NCI-H2227 (cell line): ENCODE results near the gene SYVN1.
"Not testable (repeated sequence)": the region's sequence is repeated elsewhere in the genome, so short reads cannot be mapped to it uniquely, and the experiment has no call there.

ENCODE experiments used
- DNase-seq: peaks from one replicate; lab custom pipeline; 2025; ENCODE audit not compliant: unreplicated experiment; lab: John Stamatoyannopoulos, UW

SYVN1 gene

DNA sequence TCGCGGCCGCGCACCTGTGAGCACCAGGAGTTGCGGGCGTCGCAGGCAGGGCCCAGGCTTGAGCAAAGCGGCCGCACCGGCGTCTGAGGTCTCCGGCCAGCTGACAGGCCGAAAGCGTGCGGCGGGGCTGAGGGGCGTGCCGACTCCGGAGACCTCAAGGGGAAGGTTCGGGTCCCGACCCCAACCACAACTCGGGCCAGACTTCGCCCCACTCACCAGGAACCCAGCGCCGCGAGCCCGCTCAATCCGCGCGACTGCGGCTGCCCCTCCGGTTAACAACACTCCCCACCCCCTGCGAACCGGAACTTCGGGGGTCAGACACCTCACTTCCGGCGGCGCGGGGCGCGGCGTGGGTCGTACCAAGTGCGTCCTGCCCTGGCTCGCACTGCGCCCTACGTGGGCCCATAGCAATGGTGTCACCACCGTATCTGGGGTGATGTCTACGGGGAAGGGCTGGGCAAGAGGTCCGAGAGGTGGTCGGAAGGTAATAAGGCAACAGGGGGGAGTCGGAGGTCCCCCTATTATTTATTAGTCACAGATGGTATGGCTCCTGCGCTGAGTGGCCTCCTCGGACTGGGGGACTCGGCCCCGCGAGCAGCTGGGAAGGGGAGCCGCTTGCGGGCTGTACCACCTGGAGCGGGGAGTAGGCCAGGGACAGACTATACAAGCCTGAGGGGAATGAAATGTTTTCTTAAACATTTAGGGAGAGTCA lies at the start of gene SYVN1:
SYVN1 (minus strand) TSS at position 280 of the 712 bp plus-strand sequence. CDS start 918 bp downstream, outside the sequence.
- DNase-seq: peak; percentile 92

DNA sequence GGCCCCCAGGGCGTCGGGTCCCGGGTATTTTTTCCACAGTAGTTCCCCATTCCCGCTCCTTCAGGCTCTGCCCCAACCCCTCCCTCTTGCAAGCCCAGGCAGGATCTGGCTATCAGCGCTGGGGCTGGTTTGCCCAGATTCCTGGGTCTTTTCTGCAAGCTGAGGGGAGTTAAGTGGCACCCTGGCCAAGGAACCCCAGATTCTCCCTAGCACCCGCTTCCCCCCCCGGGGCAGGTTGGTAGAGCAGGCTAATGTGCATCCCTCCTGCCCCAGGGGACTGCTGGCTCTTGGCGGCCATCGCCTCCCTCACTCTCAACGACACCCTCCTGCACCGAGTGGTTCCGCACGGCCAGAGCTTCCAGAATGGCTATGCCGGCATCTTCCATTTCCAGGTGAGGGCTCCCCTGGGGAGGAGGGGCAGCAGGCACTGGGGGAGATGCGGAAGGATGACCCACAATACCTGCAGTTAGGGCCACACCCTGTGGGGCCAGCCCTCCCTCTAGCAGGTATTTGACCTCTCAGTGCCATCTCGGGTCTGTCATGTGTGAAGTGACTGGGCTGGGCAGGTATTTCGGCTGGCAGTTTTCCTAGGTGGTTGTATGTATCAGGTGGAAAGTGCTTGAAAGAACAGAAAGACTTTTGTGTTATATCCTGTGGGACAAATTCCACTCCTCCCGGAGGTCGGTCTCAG lies 49.0 kb upstream of the SYVN1 start:
- DNase-seq: no peak

DNA sequence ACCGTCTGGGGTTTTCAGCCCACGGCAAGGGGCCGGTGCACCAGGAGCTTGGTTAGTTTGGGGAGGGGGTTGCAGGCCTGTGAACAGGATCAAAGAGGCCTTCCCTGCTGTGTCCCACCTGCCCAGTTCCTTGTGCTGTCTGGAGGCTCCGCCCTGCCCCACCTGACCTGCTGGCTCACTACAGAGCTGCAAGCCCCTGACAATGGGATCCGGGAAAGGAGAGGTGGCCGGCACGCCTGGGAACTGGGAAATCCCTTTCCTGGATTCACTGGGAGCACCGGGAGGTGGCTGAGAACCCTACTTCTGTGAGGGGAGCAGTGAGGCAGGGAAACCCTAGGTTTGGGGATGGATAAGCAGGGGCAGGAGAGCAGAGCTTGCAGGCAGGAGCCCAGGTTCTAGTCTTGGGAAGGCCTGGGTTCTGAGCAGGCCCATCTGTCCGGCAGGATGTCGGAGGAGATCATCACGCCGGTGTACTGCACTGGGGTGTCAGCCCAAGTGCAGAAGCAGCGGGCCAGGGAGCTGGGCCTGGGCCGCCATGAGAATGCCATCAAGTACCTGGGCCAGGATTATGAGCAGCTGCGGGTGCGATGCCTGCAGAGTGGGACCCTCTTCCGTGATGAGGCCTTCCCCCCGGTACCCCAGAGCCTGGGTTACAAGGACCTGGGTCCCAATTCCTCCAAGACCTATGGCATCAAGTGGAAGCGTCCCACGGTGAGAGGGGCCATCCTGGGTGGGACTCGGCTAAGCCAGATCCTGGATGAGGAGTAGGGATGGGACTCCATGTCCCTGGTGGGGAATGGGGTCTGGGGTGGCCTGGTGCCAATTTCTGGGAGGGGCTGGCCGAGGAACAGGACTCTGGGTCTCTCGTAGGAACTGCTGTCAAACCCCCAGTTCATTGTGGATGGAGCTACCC lies 48.2 kb upstream of the SYVN1 start:
- peak; percentile 51 for DNase-seq

DNA sequence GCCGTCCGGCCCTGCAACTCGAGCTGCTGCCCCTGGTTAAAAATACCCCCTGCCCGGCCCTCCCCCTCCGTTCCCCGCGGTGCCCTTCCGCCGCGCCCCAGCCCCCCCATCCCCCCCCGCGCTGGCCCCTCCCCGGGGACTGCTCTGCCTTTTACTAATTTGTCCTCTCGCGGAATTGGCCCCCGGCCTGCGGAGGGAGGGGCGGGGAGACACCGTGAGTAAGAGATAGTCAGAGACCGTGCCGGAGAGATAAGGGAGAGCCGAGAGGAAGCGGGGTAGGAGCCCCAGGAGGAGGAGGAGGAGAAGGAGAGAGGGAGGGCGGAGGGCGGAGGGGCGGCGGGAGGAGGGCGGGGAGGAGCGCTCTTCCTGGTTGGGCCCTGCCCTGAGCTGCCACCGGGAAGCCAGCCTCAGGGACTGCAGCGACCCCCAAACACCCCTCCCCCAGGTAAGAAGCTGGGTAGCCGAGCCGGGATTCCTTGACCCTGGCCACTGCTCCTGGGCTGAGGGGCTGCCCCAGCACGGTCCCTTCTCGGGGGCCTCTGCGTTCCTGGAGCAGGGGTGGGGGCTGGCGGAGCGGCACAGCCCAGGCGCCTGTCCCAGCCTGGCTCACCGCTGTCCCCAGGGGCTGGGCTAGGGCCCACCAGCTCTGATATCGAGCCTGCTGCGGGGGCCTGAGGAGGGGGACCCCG lies 47.4 kb upstream of the SYVN1 start, which contains the start of gene CAPN1:
CAPN1 (plus strand) TSS at position 360 of the 689 bp plus-strand sequence. CDS start 774 bp downstream, outside the sequence.
- DNase-seq: peak; percentile 68

DNA sequence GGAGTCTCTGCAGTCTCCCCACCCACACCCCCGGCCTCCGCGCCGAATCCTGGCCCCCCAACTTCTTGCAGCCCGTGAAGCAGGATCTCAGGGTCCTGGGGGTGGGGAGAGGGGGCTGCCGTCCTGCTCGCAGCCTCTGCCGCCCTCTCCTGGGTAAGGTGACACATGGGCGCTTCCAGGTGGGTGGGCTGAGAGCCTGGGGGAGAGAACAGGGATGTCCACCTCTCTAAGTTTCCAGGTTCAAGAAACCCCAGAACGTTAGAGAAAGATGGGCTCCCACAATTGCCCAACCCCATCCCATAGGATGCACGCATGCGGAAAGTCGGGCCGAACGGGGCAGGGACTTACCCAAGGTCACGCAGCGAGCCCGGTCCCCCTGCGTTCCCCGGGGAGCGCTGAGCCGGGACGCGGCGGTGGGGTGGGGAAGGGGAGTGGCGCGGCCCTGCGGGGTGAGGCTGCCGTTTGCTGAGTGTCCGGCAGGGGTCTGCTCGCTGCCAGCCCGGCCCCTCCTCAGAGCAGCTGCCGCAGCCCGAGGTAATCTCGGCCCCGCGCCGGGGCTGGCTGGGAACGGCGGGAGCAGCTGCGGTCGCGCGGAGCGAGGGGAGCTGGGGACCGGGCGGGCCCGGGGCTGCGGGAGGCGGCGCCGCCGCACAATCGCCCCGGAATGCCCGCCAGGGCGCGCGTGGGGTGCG lies 46.7 kb upstream of the SYVN1 start:
- DNase-seq: peak; percentile 89

DNA sequence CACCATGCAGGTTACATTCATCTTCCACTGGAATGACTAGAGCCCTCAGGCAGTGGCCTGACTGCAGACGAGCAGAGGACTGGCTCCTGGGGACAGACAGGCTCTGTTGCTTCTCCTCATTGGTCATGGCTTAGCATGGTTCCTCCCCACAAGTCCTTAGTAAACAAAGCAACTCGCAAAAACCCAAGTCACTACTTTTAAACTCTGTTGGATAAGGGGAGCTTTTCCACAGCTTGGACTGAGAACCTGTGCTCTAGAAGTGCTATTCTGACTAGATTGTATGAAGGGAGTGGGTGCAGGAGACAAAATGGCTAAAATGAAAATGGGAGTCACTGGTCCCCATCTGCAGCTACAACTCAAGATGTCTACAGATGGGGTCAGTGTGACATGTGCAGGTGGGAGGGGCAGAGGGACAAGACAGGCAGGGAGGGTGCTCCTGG lies 40.3 kb upstream of the SYVN1 start:
- DNase-seq: not testable (repeated sequence)

DNA sequence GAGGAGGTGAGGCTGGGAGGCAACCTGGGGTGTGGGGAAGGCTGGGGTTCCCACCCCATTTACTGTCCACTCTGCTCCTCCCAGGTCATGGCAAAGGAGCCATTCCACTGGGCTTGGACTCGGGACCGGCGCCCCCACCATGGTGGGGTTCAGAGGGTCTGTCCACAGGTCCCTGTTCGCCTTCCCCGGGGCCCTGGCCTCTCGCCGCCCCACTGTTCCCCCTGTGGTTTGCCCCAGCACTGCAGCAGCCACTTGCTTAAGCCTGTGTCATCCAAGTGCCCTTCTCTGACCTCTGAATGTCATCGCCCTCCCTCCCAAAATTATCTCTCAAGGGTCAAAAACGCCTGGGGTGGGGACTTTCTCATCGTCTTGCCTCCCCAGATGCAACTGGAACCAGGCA lies 38.3 kb upstream of the SYVN1 start:
- DNase-seq: no peak

DNA sequence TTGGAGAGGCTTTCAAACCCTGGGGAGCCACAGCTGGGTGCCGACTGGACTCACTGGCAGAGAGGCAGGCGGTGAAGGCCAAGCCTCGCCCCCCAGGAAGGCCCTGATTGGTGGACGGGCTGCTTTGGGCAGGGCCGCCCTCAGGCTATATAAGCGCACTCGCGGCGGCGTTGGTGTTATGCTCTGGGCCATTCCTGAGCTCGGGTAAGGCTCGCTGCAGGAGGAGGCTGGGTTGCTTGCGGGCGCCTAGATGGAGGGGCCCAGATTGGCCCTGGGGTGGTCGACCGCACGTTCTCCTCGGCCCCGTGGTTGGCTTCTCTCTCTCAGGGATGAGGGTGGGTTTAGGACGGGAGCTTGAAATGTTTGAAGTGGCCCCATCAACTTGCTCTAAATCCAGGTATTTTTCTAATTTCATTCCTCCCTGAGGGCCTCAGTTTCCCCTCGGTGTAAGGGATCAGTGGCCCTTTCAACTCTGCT lies 35.8 kb upstream of the SYVN1 start, which contains the start of gene SPDYC:
SPDYC (plus strand) TSS at position 176 of the 477 bp plus-strand sequence. CDS start 1,125 bp downstream, outside the sequence.
- DNase-seq: no peak

DNA sequence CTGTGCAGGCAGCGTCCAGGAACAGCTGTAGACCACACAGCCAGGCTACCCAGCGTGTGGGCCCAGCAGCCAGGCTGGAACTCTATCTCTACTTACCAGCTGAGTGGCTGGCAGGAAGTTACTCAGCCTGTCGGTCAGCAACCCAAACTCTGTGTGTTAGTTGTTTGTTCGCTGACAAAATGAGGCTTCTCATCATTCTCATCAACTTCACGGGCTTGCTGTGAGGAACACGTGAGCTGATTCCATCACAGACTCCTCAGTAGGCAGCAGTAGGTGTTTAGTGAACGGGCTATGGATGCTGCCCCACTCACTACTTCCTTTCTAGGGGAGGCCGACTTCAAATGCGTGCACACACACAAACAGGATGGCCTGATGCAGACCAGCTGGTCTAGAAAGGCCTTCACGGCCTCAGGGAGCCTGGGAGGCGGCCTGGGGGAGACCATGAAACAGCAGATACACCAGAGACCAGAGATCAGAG lies 34.9 kb upstream of the SYVN1 start:
- no peak for DNase-seq

DNA sequence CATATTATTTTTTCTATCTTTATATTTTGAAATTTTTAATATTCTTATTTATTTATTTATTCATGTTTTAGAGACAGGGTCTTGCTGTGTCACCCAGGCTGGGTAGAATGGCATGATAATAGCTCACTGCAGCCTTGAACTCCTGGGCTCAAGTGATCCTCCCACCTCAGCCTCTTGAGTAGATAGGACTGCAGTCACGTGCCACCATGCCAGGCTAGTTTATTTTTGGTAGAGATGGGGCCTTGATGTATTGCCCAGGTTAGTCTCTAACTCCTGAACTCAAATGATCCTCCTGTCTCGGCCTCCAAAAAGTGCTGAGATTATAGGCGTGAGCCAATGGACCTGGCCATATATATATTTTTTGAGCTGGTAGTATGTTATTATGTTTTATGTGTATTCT lies 33.3 kb upstream of the SYVN1 start:
- DNase-seq: no peak

DNA sequence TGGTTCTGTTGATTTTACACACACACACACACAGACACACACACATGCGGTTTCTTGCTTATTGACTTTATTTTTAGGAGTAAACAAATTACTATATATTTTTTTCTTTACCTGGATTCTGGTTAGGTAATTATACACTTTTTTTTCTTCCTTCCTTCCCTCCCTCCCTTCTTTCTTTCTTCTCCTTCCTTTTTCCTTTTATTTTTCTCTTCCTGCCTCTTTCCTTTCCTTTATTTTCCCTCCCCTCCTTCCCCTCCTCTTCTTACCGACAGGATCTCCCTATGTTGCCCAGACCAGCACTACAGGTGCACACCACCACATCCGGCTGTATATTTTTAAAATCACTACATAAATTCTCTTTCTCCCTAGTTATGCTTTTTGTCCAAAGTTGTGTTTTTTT lies 32.6 kb upstream of the SYVN1 start:
- DNase-seq: no peak

DNA sequence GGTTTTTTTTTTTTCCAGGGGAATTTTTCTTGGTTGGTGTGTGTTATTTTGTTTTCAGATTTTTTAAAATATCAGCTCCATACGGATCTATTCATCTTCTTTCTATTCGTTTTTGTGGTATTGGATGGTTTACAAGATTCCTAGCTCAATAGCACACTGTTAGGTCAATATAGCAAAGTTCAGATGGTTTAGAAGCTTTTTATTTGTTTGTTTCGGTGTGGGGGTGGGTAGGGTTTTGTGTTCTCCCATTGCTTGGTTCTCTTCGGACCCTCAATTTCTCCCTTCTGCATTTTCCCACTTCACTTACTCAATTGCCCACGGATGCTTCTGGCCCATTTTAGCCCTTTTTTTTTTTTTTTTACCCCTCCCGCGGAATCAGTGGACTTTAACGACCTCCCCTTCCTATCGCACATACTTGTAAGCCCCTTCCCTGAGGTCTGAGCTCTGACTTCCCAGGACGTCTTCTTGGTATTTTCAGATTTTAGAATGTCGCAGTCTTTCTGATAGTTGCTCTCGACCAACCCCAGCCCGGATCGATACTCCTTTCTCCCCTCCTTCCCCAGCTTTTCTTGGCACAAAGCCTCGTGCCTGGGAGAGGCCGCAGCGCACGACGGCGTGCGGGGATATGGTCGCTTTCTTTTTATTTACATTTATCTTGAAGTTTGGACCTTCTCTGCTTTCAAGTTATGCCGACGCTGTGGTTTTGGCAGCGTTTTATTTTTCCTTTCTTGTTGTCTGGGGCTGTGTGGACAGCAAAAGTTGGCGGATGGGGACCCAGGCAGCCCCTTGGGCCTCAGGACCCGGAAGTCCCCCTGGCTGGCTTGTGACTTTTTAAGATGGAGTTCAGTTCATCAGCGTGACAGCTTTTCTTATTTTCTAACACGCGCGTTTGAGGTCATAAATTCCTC lies 31.3 kb upstream of the SYVN1 start:
- DNase-seq: no peak

DNA sequence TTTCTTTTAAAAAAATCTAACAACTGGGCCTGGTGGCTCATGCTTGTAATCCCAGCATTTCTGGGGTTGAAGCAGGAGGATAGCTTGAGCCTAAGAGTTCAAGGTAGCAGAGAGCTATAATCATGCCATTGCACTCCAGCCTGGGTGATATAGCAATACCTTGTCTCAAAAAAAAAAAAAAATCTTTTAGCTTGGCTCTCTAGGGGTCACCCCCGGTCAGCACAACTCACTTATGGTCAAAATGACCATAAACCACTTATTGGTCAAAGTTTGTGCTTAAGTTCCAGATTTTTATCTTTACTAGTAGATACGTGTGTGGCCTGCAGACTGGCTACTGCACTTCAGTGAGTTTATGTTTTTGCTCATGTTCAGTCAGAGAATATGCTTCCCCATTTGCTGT lies 29.4 kb upstream of the SYVN1 start:
- no peak for DNase-seq

DNA sequence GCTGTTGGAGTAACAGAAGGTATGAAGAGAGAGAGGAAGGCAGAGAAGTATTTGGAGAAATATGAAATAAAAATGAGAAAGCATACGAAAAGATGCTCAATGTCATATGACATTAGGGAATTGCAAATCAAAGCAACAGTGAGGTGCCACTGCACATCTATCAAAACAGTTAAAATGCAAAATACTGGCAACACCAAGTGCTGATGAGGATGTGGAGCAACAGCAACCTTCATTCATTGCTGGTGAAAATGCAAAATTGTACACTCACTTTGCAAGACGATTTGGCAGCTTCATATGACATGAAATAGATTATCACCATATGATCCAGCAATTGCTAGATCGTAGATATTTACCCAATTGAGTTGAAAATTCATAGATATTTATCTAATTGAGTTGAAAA lies 26.3 kb upstream of the SYVN1 start:
- no peak for DNase-seq

DNA sequence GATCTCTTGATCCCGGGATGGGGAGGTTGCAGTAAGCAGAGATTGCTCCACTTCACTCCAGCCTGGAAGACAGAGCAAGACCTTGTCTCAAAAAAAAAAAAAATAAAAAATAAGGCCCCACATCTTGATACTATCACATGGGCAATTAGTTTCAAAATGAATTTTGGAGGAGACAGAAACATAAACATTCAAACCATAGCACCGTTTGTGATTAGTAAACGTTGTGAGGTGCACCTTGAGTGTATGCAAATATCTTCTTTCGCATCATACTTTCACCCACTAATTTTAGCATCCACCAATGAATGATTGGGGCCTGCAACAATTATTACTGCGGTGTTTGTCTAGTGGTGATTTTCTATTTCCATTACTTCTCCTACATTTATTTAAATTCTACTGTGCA lies 24.7 kb upstream of the SYVN1 start:
- DNase-seq: no peak

DNA sequence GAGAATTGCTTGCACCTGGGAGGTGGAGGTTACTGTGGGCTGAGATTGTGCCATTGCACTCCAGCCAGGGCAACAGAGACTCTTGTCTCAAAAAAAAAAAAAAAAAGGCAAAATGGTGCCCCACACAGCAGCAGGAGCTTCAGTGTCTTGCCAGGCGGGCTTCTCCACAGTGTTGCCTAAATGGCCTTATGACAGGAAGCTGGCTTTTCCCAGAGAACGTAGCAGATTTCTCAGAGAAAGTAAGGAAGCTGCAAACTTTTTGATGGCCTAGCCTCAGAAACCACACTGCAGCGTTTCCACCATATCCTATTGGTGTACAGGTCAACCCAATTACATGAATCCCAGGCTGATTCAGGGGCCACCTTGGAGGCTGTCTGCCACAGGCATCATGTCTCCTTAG lies 23.0 kb upstream of the SYVN1 start:
- DNase-seq: no peak

DNA sequence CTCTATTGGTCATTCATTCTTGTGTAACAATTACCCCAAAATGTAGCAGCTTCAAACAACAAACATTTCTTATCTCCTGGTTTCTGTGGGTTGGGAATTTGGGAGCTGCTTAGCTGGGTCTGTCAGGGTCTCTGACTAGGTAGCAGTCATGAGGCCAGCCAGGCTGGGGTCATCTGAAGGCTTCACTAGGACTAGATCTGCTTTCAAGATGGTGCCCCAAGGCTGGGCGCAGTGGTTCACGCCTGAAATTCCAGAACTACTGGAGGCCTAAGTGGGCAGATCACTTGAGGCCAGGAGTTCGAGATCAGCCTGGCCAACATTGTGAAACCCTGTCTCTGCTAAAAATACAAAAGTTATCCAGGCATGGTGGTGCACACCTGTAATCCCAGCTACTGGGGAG lies 22.6 kb upstream of the SYVN1 start:
- DNase-seq: no peak

DNA sequence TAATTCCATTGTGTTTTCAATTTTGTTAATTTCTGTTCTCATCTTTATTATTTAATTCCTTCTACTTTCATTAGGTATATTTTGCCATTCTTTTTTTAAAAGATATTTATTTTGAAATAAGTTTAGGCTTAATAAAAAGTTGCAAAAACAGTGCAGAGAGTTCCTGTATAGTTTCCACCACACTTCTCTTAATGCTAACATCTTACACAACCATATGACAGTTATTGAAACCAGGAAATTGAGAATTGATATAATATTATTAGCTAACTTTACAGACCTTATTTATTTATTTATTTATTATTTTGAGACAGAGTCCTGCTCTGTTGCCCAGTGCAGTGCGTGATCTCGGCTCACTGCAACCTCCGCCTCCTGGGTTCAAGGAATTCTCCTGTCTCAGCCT lies 21.9 kb upstream of the SYVN1 start:
- no peak for DNase-seq

DNA sequence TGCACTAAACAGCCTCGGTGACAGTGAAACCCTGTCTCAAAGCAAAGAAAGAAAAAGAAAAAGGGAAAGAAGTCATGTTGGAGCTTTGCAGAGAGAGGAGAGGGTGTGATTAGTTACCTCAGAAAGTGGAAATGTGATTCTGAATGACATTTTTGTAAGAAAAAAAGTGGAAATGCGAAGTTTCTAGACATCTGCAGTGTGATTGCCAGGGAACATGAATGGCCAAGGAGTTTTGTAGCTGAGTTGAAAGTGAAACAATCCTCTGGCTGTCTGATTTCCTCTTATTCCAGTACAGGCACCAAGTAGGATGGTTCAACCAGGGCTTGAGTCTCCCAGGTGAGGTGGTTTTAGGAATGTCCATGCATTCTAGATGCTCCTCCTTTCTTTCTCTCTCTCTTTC lies 17.8 kb upstream of the SYVN1 start:
- DNase-seq: no peak
